IPS-15b (cell line): Measurements from ENCODE around the gene TEX22.
A peak's percentile ranks its signal among the peaks of the same experiment; 100 is the strongest.

Experiments
- H3K27me3 ChIP-seq: one replicate; pipeline ENCODE4 v1.6.1; 2013; ENCODE audit warnings: low read length; ENCODE audit not compliant: control insufficient read depth, insufficient read depth
- H3K36me3 ChIP-seq: one replicate; pipeline ENCODE4 v1.6.1; 2013; ENCODE audit warnings: low read length; ENCODE audit not compliant: control insufficient read depth, insufficient read depth
- H3K4me1 ChIP-seq: one replicate; pipeline ENCODE4 v1.6.1; 2013; ENCODE audit warnings: mild to moderate bottlenecking, low read length; ENCODE audit not compliant: control insufficient read depth, insufficient read depth
- H3K4me3 ChIP-seq: one replicate; pipeline ENCODE4 v1.5.1; 2013; ENCODE audit warnings: low read depth, low read length
- H3K9ac ChIP-seq: one replicate; pipeline ENCODE4 v1.6.1; 2013; ENCODE audit warnings: low read depth, mild to moderate bottlenecking, low read length
- H3K9me3 ChIP-seq: one replicate; pipeline ENCODE4 v1.6.1; 2013; ENCODE audit warnings: mild to moderate bottlenecking, low read length; ENCODE audit not compliant: control insufficient read depth, insufficient read depth

Gene TEX22

DNA sequence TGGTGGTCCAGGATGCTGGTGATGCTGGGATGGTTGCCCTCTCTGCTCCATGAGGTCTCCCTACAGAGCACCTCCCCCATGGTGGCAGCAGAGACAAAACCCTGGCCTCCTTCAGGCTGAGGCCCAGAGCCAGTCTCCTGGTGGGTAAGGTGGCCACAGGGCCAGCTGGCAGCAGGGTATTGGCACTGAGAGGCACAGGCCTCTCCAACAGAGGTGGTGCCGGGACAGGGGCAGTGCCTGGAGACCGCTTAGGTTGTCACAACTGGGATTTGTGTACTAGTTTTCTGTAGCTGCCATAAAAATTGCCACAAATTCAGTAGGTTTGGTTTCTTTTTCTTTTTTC is 15.2 kb downstream of the TEX22 start:
- Histone ChIP-seq H3K27me3 (peaks cover 52% of the 10 kb centered on the region), H3K36me3 (peaks cover 3% of the 10 kb centered on the region), H3K4me1 (peaks cover 2% of the 10 kb centered on the region), H3K9ac (no peak overlapping the region), H3K9me3 (no peaks in the 10 kb centered on the region), H3K4me3 (no peak overlapping the region)

DNA sequence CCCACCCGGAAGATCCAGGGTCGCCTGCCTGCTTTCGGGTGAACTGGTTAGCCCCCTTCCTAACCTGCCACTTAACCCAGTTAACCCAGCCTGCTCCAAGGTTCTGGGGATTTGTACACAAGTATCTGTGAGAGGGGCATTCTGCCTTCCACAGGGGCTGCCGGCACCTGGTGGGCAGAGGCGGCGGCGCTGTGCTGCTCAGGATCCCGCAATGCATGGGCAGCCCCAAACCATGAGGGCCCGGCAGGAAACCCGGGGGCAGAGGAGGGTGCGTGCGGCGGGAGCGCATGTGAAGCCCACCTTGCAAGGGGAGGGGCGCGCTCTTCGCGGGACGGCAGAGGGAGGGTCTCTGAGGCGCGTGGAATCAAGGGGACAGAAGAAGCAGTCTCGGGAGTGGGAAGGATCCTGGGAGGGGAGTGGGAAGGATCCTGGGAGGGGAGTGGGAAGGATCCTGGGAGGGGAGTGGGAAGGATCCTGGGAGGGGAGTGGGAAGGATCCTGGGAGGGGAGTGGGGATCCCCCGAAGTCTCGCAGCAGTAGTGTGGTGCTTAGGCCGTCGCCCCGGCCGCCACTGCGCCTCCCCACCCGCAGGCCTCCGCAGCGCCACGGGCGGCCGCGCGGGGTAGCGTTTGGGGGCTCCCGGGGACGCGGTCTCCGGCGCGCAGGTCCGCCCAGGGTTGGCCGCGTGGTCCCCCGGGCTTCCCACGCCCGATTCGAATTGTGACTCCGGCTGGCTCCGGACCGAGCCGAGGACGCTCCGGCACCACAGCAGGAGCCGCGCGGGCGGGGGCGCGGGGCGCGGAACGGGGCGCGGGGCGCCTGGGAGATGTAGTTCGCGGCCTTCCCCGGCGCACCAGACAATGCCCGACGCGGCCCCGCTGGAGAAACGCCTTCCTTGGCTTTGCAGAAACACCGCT is 16.4 kb downstream of the TEX22 start:
- peaks cover 7% of the 10 kb centered on the region for H3K4me1 ChIP-seq
- H3K27me3 ChIP-seq = peaks cover 44% of the 10 kb centered on the region
- peaks cover 3% of the 10 kb centered on the region for H3K36me3 ChIP-seq
- no peaks in the 10 kb centered on the region for H3K9me3 ChIP-seq
- peak overlapping the region; percentile 54 for H3K9ac ChIP-seq
- peak overlapping the region; percentile 52 for H3K4me3 ChIP-seq

DNA sequence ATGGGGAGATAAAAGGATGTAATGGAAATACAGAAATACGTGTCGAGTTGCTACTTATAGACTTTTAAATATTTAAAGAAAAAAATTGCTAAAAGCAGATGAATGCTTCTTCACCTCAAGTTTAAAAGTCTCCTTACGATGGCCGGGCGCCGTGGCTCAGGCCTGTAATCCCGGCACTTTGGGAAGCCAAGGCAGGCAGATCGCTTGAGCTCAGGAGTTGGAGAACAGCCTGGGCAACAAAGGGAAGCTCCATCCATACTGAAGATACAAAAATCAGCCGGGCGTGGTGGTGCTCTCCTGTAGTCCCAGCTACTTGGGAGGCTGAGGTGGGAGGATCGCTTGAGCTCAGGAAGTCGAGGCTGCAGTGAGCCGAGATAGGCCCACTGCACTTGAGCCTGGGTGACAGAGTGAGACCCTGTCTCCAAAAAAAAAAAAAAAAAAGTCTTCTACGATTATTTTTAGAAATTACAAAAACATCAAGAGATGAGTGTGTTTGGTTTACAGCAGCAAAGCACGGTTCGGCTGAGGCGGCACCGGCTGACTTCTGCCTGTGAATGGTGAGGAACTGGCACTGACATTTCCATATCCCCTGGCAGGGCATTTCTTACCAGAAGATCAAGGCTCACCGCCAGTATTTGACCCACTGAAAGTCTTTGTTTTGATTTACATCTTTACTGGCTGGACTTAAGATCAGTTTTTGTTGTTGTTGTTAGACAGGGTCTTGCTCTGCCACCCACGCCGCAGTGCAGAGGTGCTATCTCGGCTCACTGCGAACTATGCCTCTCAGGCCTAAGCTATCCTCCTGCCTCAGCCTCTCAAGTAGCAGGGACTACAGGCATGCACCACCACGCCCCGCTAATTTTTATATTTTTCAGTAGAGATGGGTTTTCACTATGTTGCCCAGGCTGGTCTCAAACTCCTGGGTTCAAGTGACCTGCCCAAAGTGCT is 17.4 kb downstream of the TEX22 start:
- Histone ChIP-seq H3K9me3 (no peaks in the 10 kb centered on the region), H3K4me3 (no peak overlapping the region), H3K4me1 (peaks cover 7% of the 10 kb centered on the region), H3K27me3 (peaks cover 34% of the 10 kb centered on the region), H3K36me3 (peaks cover 3% of the 10 kb centered on the region), H3K9ac (no peak overlapping the region)

DNA sequence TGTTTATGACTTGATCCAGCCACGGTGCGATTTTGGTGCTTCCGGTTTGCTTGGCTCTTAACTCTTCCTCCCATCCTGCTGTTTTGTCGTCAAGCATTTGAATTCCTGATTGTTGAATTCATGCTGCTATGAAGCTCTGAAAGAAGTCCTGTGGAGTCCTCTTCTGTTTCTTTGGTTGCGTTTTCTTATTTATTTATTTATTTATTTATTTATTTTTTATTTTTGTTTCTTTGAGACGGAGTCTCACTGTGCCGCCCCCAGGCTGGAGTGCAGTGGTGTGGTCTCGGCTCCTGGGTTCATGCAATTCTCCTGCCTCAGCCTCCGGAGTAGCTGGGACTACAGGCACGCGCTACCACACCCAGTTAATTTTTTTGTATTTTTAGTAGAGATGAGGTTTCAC is 18.3 kb downstream of the TEX22 start:
- peaks cover 29% of the 10 kb centered on the region for H3K27me3 ChIP-seq
- H3K9me3 ChIP-seq = no peaks in the 10 kb centered on the region
- no peak overlapping the region for H3K4me3 ChIP-seq
- peaks cover 7% of the 10 kb centered on the region for H3K4me1 ChIP-seq
- no peak overlapping the region for H3K9ac ChIP-seq
- peaks cover 6% of the 10 kb centered on the region for H3K36me3 ChIP-seq

DNA sequence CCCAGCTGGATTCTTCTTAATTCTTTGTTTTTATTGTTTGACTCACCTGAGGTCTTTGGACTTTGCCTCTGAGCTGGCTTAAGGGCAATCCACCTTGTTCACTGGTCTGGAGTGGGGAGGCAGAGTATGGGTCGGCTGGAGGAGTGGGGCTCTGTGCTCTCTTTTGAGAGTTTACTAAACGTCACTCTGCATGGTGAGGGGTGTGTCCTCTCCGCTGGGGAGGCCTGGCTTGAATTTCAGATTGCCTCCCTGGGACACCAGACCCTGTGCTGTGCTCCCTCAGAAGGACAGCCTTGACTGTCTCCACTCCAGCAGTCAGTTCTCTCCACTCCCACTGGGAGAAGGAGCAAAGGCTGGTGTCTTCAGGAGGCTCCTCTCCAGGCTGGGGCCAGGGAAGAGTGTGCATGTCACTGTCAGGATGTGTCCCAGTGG is 19.4 kb downstream of the TEX22 start:
- H3K4me1 ChIP-seq = peaks cover 7% of the 10 kb centered on the region
- peaks cover 8% of the 10 kb centered on the region for H3K36me3 ChIP-seq
- H3K9me3 ChIP-seq = no peaks in the 10 kb centered on the region
- peaks cover 19% of the 10 kb centered on the region for H3K27me3 ChIP-seq
- H3K4me3 ChIP-seq = no peak overlapping the region
- no peak overlapping the region for H3K9ac ChIP-seq

DNA sequence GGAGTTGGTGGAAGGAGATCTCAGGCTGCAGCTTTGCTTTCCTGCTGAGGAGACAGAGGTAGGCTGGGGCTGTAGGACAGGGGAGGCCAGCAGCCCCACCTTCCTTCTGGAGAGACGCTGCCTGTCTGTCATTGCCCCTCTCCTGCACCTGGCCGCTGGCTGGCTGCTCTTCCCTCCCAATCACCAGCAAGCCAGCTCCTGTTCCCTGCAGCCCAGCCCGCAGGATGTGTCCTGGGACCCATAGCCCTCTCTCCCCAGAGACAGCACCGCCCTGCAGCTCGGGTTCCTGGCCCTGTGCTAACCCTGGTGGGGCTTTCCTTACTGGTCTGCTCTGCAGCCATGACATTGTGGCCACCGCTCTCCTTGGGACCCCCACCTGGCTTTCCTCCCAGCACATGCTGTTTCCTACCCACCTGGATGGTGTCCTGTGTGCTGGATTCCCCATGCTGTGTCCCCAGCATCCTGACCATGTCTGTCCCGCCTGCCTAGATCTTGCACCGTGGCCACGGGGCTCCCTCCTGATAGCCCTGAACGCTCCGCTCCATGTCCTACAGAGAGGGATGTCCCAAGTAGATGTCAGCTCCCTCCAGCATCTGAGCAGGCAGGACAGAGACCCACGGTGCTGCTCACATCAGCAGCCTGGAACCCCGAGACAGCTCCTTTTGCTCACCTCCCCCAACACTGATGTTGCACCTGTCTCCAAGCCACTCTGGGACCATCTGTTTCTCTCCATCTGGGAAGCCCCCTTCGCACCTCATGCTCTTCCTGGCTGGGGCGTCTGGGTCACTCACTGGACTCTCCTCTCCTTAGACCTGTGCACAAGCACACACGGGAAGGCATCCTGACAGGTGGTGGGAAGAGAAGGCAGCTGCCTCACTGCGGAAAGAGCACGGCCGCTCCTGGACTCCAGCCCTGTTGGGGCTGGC is 20.2 kb downstream of the TEX22 start:
- Histone ChIP-seq H3K4me3 (peak overlapping the region; percentile 64), H3K4me1 (peaks cover 7% of the 10 kb centered on the region), H3K36me3 (peaks cover 8% of the 10 kb centered on the region), H3K9ac (peak overlapping the region; percentile 85), H3K9me3 (no peaks in the 10 kb centered on the region), H3K27me3 (peaks cover 11% of the 10 kb centered on the region)

DNA sequence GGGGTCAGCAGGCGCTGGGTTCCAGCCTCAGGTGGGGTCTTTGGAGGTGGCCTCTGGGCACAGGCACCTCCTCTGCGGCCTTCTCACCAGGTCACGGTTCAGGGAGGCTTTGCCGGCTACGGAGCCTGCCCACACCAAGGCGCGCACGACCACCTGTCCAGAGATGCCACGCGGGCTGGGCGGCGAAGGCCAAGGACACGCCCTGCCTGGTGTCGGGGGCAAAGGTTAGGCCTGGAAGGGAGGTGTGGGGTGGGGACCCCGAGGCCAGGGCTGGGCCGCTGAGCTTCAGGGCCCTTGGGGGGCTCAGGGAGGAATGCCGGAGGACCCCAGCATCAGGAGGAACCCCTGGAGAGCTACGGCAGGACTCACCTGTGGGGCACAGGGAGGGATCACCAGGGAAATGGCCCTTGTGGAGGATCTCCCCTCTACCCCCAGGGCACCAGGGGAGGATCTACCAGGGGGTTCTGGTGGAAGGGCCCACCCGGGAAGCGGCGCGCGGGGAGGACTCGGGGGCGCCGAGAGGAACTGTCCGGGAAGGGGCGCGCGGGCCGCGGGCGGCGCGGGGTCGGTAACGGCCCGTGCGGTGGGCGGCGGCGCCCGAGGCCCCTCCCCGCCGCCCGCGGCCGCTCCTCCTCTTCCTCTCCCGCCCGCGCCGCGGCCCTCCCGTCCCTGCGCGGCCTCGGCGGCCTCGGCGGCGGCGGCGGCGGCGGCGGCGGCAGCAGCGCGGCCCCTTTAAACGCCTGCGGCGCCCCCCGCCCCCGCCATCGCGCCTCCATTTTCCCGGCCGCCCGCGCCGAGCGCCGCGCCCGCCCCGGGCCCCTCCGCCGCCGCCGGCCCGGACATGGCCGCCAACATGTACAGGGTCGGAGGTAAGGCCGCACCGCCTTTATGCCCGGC is 21.1 kb downstream of the TEX22 start, which contains the start of gene MTA1:
MTA1 (plus strand) TSS at position 633 of the 897 bp plus-strand sequence; CDS start at position 842, 209 bp downstream.
- peak within 1 kb of the TSS; percentile 85 for H3K9ac ChIP-seq
- H3K36me3 ChIP-seq = peaks cover 11% of the 10 kb centered on the region
- peaks cover 2% of the 10 kb centered on the region for H3K27me3 ChIP-seq
- peaks cover 7% of the 10 kb centered on the region for H3K4me1 ChIP-seq
- peak within 1 kb of the TSS; percentile 71 for H3K4me3 ChIP-seq
- no peaks in the 10 kb centered on the region for H3K9me3 ChIP-seq

DNA sequence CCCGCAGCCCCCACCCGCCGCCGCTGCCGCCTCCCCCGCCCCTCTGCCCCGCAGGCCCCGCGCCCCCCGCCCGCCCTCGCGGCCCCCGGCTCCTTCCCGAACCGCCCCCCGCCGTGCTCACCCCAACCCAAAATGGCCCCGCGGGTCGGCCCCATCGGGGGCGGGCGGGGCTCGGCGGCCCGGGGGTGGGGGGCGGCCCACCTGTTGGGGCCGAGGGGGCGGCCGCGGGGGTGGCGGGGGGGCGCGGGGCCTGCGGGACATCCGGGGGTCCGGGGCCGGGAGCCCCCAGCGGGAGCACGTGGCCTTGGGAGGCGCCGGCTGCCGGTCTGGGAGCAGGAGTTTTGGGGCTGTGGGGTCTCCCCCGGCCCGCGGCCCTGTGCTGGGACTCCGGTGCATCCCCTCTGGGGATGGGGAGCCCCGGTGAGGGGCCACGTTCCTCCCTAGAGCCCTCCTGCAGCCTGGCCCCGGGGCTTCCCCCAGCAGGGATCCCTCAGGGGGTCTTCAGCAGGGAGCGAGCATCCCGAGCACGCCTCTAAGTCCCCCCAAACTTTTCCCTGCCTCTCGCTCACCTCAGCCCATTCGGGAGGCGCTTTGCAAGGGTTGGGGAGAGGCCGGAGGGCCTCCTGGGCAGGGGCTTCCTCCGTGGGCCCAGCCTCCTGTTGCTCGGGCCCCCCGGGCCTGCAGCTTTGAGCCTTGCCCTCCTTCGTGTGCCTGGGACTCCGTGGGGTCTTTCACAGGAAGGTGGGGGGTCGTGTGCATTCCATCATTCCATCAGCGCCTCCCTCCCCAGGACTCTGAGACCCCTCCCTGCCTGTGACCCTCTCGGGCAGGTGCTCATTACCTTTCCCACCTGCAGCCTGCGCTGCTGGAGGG is 22.0 kb downstream of the TEX22 start:
- Histone ChIP-seq H3K4me1 (peaks cover 7% of the 10 kb centered on the region), H3K9ac (peak overlapping the region; percentile 85), H3K4me3 (peak overlapping the region; percentile 71), H3K36me3 (peaks cover 15% of the 10 kb centered on the region), H3K27me3 (no peaks in the 10 kb centered on the region), H3K9me3 (no peaks in the 10 kb centered on the region)

DNA sequence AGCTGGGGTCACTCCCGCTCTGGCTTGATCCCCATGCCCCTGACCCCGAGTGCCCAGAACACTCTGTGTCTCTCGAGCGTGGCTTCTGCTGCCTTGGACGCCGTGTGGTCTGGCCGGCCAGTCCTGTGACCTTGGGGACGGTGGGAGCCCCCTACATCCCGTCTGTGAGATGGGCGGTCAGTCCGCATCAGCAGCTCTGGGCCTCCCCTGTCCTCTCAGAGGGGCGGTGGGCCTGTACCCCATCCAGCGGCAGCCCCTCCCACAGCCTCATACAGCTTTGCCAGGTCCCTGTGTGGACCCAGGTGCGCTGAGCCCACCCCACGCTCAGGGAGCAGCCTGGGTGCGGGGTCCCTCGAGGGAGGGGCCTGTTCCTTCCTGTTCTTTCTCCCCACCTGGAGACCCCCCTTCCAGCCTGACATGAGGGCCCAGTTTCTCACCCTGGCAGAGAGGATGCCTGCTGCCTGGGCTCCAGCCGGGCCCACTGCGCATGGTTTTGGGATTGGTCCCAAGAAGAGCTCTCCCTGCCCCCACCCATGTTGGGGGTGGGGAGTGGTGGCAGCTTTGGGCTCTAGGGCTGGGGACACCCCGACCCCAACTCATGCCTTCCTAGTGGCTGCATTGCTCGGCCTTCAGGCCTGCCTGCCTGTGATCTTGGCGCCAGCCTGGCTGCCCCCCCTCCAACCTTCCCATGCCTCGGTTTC is 22.8 kb downstream of the TEX22 start:
- H3K9me3 ChIP-seq = no peaks in the 10 kb centered on the region
- H3K36me3 ChIP-seq = peaks cover 15% of the 10 kb centered on the region
- no peaks in the 10 kb centered on the region for H3K27me3 ChIP-seq
- peak overlapping the region; percentile 71 for H3K4me3 ChIP-seq
- H3K9ac ChIP-seq = peak overlapping the region; percentile 85
- H3K4me1 ChIP-seq = peaks cover 7% of the 10 kb centered on the region
